PC-9 (cell line): ENCODE results near the gene DUSP16. TPM values are rescaled to one million over a fixed set of nuclear protein-coding genes. Genes with fewer than 3 reads are reported as not detected.

Experiments used
- BruUV-seq: library from RNA; stranded (reverse); fragments of 400-500 nt; replicated peaks from 2 replicates; lab custom pipeline; 2021; lab: Mats Ljungman, UMichigan
- CTCF ChIA-PET: fragments of 300-600 bp; sonication (Branson Sonifier 250); formaldehyde crosslinking; loops from one replicate; lab custom pipeline; 2022; ENCODE audit warnings: antibody characterized with exemption; lab: Charles Lee
- POLR2A ChIA-PET: fragments of 300-600 bp; sonication (Branson Sonifier 250); formaldehyde crosslinking; loops from one replicate; lab custom pipeline; 2022; ENCODE audit warnings: antibody characterized with exemption; ENCODE audit not compliant: unreplicated experiment; lab: Charles Lee
- DNase-seq, 2 experiments: peaks; one replicate each; pipeline versions ENCODE4 v3.0.0 to v3.0.0-alpha.2; 2015 to 2022; ENCODE audit warnings: mixed read lengths in 1 of 2
- H2AFZ ChIP-seq: fragments of 200-600 bp; sonication (generic); 2 replicates; pipeline ENCODE4 v1.8.1; 2017; ENCODE audit warnings: antibody characterized with exemption
- H3F3A ChIP-seq: fragments of 200-600 bp; sonication (generic); 2 replicates; pipeline ENCODE4 v1.8.1; 2017; ENCODE audit warnings: antibody characterized with exemption, mild to moderate bottlenecking, low read depth; ENCODE audit not compliant: insufficient read depth
- H3K27ac ChIP-seq: fragments of 200-600 bp; sonication (generic); 2 replicates; pipeline ENCODE4 v1.6.1; 2016; ENCODE audit warnings: mixed run types
- H3K27me3 ChIP-seq: fragments of 200-600 bp; sonication (generic); 2 replicates; pipeline ENCODE4 v1.6.1; 2016; ENCODE audit warnings: low read depth, mixed run types; ENCODE audit not compliant: insufficient read depth
- H3K36me3 ChIP-seq: fragments of 200-600 bp; sonication (generic); 2 replicates; pipeline ENCODE4 v1.6.1; 2016; ENCODE audit warnings: low read depth, mixed run types
- H3K4me1 ChIP-seq: fragments of 200-600 bp; sonication (generic); replicated peaks from 2 replicates; pipeline ENCODE4 v1.6.1; 2016; ENCODE audit warnings: mixed run types; ENCODE audit not compliant: insufficient read depth
- H3K4me2 ChIP-seq: fragments of 200-600 bp; sonication (generic); 2 replicates; pipeline ENCODE4 v1.6.1; 2017; ENCODE audit warnings: mixed run types
- H3K4me3 ChIP-seq: fragments of 200-600 bp; sonication (generic); 2 replicates; pipeline ENCODE4 v1.6.1; 2016; ENCODE audit warnings: mixed run types
- H3K79me2 ChIP-seq: fragments of 200-600 bp; sonication (generic); 2 replicates; pipeline ENCODE4 v1.6.1; 2017; ENCODE audit warnings: low read depth, mixed run types
- H3K9me2 ChIP-seq: fragments of 200-600 bp; sonication (generic); 2 replicates; pipeline ENCODE4 v1.8.1; 2017; ENCODE audit warnings: mild to moderate bottlenecking; ENCODE audit not compliant: insufficient read depth
- H3K9me3 ChIP-seq: fragments of 200-600 bp; sonication (generic); 2 replicates; pipeline ENCODE4 v1.8.1; 2016; ENCODE audit warnings: low read depth; ENCODE audit not compliant: insufficient read depth
- H4K20me1 ChIP-seq: fragments of 200-600 bp; sonication (generic); 2 replicates; pipeline ENCODE4 v1.8.1; 2017; ENCODE audit not compliant: insufficient read depth
- CTCF ChIP-seq: fragments of 200-600 bp; sonication (generic); conservative IDR thresholded peaks from 2 replicates; pipeline ENCODE4 v1.6.1; 2017; ENCODE audit warnings: mixed run types, antibody characterized with exemption, mild to moderate bottlenecking, moderate library complexity
- EZH2 ChIP-seq: fragments of 200-600 bp; sonication (generic); IDR thresholded peaks from 2 replicates; pipeline ENCODE4 v1.8.0; 2017; ENCODE audit warnings: antibody characterized with exemption, low read depth
- intact Hi-C: fragments of 100-400 bp; cut with micrococcal nuclease; formaldehyde crosslinking; loops from one replicate; pipeline ENCODE4 v1.10.0; 2022; ENCODE audit not compliant: unreplicated experiment
- total RNA-seq: library from RNA; stranded (reverse); gene quantifications from 2 replicates; pipeline ENCODE4 v1.2.3, GENCODE V29; 2021

Gene DUSP16
- total RNA-seq, 1 experiment from 2014 or later = 24.8 TPM

GRCh38 chr12:12446786-12447185, 115.9 kb downstream of the DUSP16 start:
- no peak for DNase-seq
- POLR2A ChIA-PET = no interaction called here

GRCh38 chr12:12445882-12446181, 116.8 kb downstream of the DUSP16 start:
- Histone ChIP-seq H3K27ac (no peak overlapping the region), H3K9me2 (no peaks in the 10 kb centered on the region), H3F3A (peaks cover 11% of the 10 kb centered on the region), H2AFZ (no peak overlapping the region), H3K4me2 (no peak overlapping the region), H3K79me2 (no peaks in the 10 kb centered on the region), H3K4me1 (peaks cover 17% of the 10 kb centered on the region), H3K4me3 (no peak overlapping the region), H4K20me1 (no peaks in the 10 kb centered on the region), H3K27me3 (no peaks in the 10 kb centered on the region), H3K9me3 (no peaks in the 10 kb centered on the region), H3K36me3 (no peaks in the 10 kb centered on the region)
- CTCF ChIA-PET = no interaction called here
- DNase-seq = no peak
- TF ChIP-seq CTCF (no peak), EZH2 (no peak)
- POLR2A ChIA-PET = interaction anchor here (0.6 kb wide), 1 partner anchor 63 kb away, joined by 17 read pairs; no protein-coding TSS in a partner anchor
- BruUV-seq = no TSS peak
- intact Hi-C loops = no loop called here

More at GRCh38 chr12:12446786-12447185, 115.9 kb downstream of the DUSP16 start:
- H3K9me2 ChIP-seq = no peaks in the 10 kb centered on the region
- no peak overlapping the region for H2AFZ ChIP-seq
- peaks cover 11% of the 10 kb centered on the region for H3F3A ChIP-seq
- CTCF ChIA-PET = no interaction called here
- H3K4me2 ChIP-seq = no peak overlapping the region
- peaks cover 17% of the 10 kb centered on the region for H3K4me1 ChIP-seq
- no peak overlapping the region for H3K4me3 ChIP-seq
- H3K36me3 ChIP-seq = no peaks in the 10 kb centered on the region
- no TSS peak for BruUV-seq
- H3K9me3 ChIP-seq = no peaks in the 10 kb centered on the region
- no peaks in the 10 kb centered on the region for H4K20me1 ChIP-seq
- H3K27ac ChIP-seq = no peak overlapping the region
- H3K79me2 ChIP-seq = no peaks in the 10 kb centered on the region
- intact Hi-C loops = no loop called here
- H3K27me3 ChIP-seq = no peaks in the 10 kb centered on the region
- TF ChIP-seq CTCF = no peak
- no peak for TF ChIP-seq EZH2

GRCh38 chr12:12445165-12445881, 117.3 kb downstream of the DUSP16 start:
- intact Hi-C loops = no loop called here
- no peaks in the 10 kb centered on the region for H4K20me1 ChIP-seq
- H3K4me3 ChIP-seq = no peak overlapping the region
- ChIA-PET CTCF (no interaction called here), POLR2A (interaction anchor here (0.6 to 0.7 kb wide), 2 partner anchors 64 to 512 kb away, joined by 4 to 17 read pairs; no protein-coding TSS in a partner anchor)
- no peak overlapping the region for H3K4me2 ChIP-seq
- no TSS peak for BruUV-seq
- H3K79me2 ChIP-seq = no peaks in the 10 kb centered on the region
- H3K9me2 ChIP-seq = no peaks in the 10 kb centered on the region
- TF ChIP-seq EZH2 (no peak), CTCF (no peak)
- H2AFZ ChIP-seq = no peak overlapping the region
- H3K9me3 ChIP-seq = no peaks in the 10 kb centered on the region
- H3F3A ChIP-seq = peaks cover 11% of the 10 kb centered on the region
- no peak for DNase-seq
- no peaks in the 10 kb centered on the region for H3K36me3 ChIP-seq
- H3K4me1 ChIP-seq = peaks cover 15% of the 10 kb centered on the region
- no peaks in the 10 kb centered on the region for H3K27me3 ChIP-seq
- no peak overlapping the region for H3K27ac ChIP-seq
